Measurements from ENCODE around the gene LGALS7. TPM values are rescaled to one million over a fixed set of nuclear protein-coding genes. Genes with fewer than 3 reads are reported as not detected.
"Not testable (repeated sequence)": the region's sequence is repeated elsewhere in the genome, so short reads cannot be mapped to it uniquely, and the experiment has no call there.

LGALS7 gene
- not detected in 2 replicates for total RNA-seq

GRCh38 chr19:38773469-38774177 is at the start of gene LGALS7:
Gene LGALS7 (minus strand): TSS chr19:38773517. CDS start chr19:38773492, 25 bp downstream.
- DNase-seq (ENCODE audit: low read depth, low spot score), result no peak

GRCh38 chr19:38821230-38821825 is 48.0 kb upstream of the LGALS7 start:
- not testable (repeated sequence) for DNase-seq (ENCODE audit: low read depth, low spot score)

GRCh38 chr19:38819231-38819920 is 46.1 kb upstream of the LGALS7 start:
- DNase-seq (ENCODE audit: low read depth, low spot score), result no peak

GRCh38 chr19:38817081-38817480 is 43.8 kb upstream of the LGALS7 start:
- no peak for DNase-seq (ENCODE audit: low read depth, low spot score)

GRCh38 chr19:38816131-38816750 is 42.9 kb upstream of the LGALS7 start:
- no peak for DNase-seq (ENCODE audit: low read depth, low spot score)

GRCh38 chr19:38815059-38816001 is 42.0 kb upstream of the LGALS7 start:
- no peak for DNase-seq (ENCODE audit: low read depth, low spot score)

- not testable (repeated sequence) for DNase-seq (ENCODE audit: low read depth, low spot score)
Measured at GRCh38 chr19:38813932-38814331, 40.6 kb upstream of the LGALS7 start.

- no peak for DNase-seq (ENCODE audit: low read depth, low spot score)
Measured at GRCh38 chr19:38813323-38813722, 40.0 kb upstream of the LGALS7 start.

- DNase-seq (ENCODE audit: low read depth, low spot score), result no peak
Measured at GRCh38 chr19:38812841-38813320, 39.6 kb upstream of the LGALS7 start, which contains the start of gene LGALS4. Gene LGALS4 (minus strand): TSS chr19:38812945. CDS start chr19:38812886, 59 bp downstream.

GRCh38 chr19:38812009-38812840 is 38.9 kb upstream of the LGALS7 start:
- DNase-seq (ENCODE audit: low read depth, low spot score), result no peak

GRCh38 chr19:38809592-38810252 is 36.4 kb upstream of the LGALS7 start:
- no peak for DNase-seq (ENCODE audit: low read depth, low spot score)

GRCh38 chr19:38808741-38809140 is 35.4 kb upstream of the LGALS7 start:
- no peak for DNase-seq (ENCODE audit: low read depth, low spot score)

- not testable (repeated sequence) for DNase-seq (ENCODE audit: low read depth, low spot score)
Measured at GRCh38 chr19:38807374-38808098, 34.2 kb upstream of the LGALS7 start.

- no peak for DNase-seq (ENCODE audit: low read depth, low spot score)
Measured at GRCh38 chr19:38806371-38806770, 33.1 kb upstream of the LGALS7 start.

GRCh38 chr19:38805180-38805579 is 31.9 kb upstream of the LGALS7 start:
- no peak for DNase-seq (ENCODE audit: low read depth, low spot score)

- no peak for DNase-seq (ENCODE audit: low read depth, low spot score)
Measured at GRCh38 chr19:38803543-38803942, 30.2 kb upstream of the LGALS7 start.

- no peak for DNase-seq (ENCODE audit: low read depth, low spot score)
Measured at GRCh38 chr19:38801359-38802095, 28.2 kb upstream of the LGALS7 start.

Measured in pulmonary artery endothelial cell (primary cell).